HG03175 (cell line): ENCODE results near the gene GZMB.
"Not testable (repeated sequence)": the region's sequence is repeated elsewhere in the genome, so short reads cannot be mapped to it uniquely, and the experiment has no call there.

ENCODE experiments used
- ATAC-seq: cut with Tn5 transposase; IDR thresholded peaks from one replicate; pipeline ENCODE4 v1.9.1; 2021; ENCODE audit warnings: mild to moderate bottlenecking, moderate library complexity; ENCODE audit not compliant: unreplicated experiment

Gene GZMB

GRCh38 chr14:24631749-24632335 is 2.1 kb downstream of the GZMB start:
- no peak for ATAC-seq

GRCh38 chr14:24630872-24631477 is 3.0 kb downstream of the GZMB start:
- ATAC-seq, result no peak

- no peak for ATAC-seq
Measured at GRCh38 chr14:24630087-24630871, 3.7 kb downstream of the GZMB start.

- ATAC-seq, result no peak
Measured at GRCh38 chr14:24629521-24629920, 4.5 kb downstream of the GZMB start.

GRCh38 chr14:24613747-24614146 is 20.2 kb downstream of the GZMB start:
- ATAC-seq, result no peak

GRCh38 chr14:24613241-24613640 is 20.7 kb downstream of the GZMB start:
- ATAC-seq, result no peak

GRCh38 chr14:24612196-24612595 is 21.8 kb downstream of the GZMB start:
- no peak for ATAC-seq

- peak; percentile 60 for ATAC-seq
Measured at GRCh38 chr14:24609655-24610344, 24.2 kb downstream of the GZMB start, which contains the start of gene GZMH. GZMH (minus strand) TSS chr14:24609685; CDS start chr14:24609613, 72 bp downstream.

- ATAC-seq, result no peak
Measured at GRCh38 chr14:24607635-24608514, 26.1 kb downstream of the GZMB start.

GRCh38 chr14:24607081-24607480 is 26.9 kb downstream of the GZMB start:
- no peak for ATAC-seq

- ATAC-seq, result no peak
Measured at GRCh38 chr14:24606297-24606696, 27.7 kb downstream of the GZMB start.

GRCh38 chr14:24605435-24606190 is 28.4 kb downstream of the GZMB start:
- ATAC-seq, result peak; percentile 79

- peak; percentile 41 for ATAC-seq
Measured at GRCh38 chr14:24597403-24597802, 36.6 kb downstream of the GZMB start.

- no peak for ATAC-seq
Measured at GRCh38 chr14:24595073-24595808, 38.7 kb downstream of the GZMB start.

- ATAC-seq, result not testable (repeated sequence)
Measured at GRCh38 chr14:24591004-24591403, 43.0 kb downstream of the GZMB start.

- not testable (repeated sequence) for ATAC-seq
Measured at GRCh38 chr14:24584402-24584801, 49.6 kb downstream of the GZMB start.
